A549 (cell line): ENCODE results near the gene SLC19A1.

Experiments
- JUN ChIP-seq, 2 experiments: fragments of >200 bp; sonication (Bioruptor Twin); formaldehyde crosslinking; IDR thresholded peaks; 2 replicates in 1 of 2; 3 replicates in 1 of 2; pipeline ENCODE4 v1.6.1; 2016 to 2017
- MAZ ChIP-seq: fragments of 150-350 bp; IDR thresholded peaks from 2 replicates; pipeline ENCODE4 v1.6.1; 2014; ENCODE audit warnings: antibody characterized with exemption, low read depth, low read length, borderline replicate concordance
- POLR2AphosphoS2 ChIP-seq: conservative IDR thresholded peaks from 2 replicates; pipeline ENCODE4 v1.6.1; 2012; ENCODE audit warnings: low read length, improper control_type of control experiment, inconsistent platforms
- RCOR1 ChIP-seq: fragments of 150-350 bp; IDR thresholded peaks from 2 replicates; pipeline ENCODE4 v1.6.1; 2014; ENCODE audit warnings: antibody characterized with exemption, low read length, low read depth
- RFX5 ChIP-seq: fragments of 450-650 bp; IDR thresholded peaks from 2 replicates; pipeline ENCODE4 v1.7.1; 2014; ENCODE audit warnings: antibody characterized with exemption, mild to moderate bottlenecking, moderate library complexity
- SMC3 ChIP-seq: fragments of >200 bp; sonication (Bioruptor Twin); formaldehyde crosslinking; IDR thresholded peaks from 3 replicates; pipeline ENCODE4 v1.6.1; 2018; ENCODE audit warnings: inconsistent platforms
- TF ChIP-seq, protein P1 (sequence below): fragments of >200 bp; sonication (Bioruptor Twin); formaldehyde crosslinking; IDR thresholded peaks from 3 replicates; pipeline ENCODE4 v1.5.1; 2016
- TF ChIP-seq, protein P2 (sequence below): IDR thresholded peaks from 2 replicates; pipeline ENCODE4 v1.6.1; 2012
- TF ChIP-seq, protein P3 (sequence below): fragments of 250-450 bp; sonication (Bioruptor Pico); IDR thresholded peaks from 2 replicates; pipeline ENCODE4 v1.5.0; 2021; ENCODE audit warnings: mild to moderate bottlenecking, moderate library complexity, borderline replicate concordance

DNA sequence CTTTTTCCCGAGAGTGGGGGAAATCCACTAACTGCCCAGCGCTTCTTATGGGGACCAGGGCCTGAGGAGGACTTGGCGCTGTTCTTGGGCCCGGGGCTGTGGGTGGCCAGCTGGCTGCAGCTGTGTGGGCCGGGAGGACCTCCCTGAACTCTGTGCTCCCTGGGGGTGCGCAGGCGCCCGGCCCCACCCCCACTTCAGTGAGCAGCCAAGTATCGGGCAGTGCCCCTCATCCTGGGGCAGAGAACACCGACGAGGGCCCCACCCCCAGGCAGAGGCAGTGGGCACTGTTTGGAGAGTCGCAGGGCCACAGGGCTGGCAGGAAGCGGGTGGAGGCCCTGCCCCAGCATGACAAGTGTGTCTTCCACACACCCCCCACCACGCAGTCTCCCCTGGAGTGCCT lies 32.5 kb upstream of the SLC19A1 start:
- no peak for TF ChIP-seq JUN (IDR thresholded peaks at IDR 0.05)
- TF ChIP-seq, protein P1, sequence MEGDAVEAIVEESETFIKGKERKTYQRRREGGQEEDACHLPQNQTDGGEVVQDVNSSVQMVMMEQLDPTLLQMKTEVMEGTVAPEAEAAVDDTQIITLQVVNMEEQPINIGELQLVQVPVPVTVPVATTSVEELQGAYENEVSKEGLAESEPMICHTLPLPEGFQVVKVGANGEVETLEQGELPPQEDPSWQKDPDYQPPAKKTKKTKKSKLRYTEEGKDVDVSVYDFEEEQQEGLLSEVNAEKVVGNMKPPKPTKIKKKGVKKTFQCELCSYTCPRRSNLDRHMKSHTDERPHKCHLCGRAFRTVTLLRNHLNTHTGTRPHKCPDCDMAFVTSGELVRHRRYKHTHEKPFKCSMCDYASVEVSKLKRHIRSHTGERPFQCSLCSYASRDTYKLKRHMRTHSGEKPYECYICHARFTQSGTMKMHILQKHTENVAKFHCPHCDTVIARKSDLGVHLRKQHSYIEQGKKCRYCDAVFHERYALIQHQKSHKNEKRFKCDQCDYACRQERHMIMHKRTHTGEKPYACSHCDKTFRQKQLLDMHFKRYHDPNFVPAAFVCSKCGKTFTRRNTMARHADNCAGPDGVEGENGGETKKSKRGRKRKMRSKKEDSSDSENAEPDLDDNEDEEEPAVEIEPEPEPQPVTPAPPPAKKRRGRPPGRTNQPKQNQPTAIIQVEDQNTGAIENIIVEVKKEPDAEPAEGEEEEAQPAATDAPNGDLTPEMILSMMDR = no peak
- TF ChIP-seq, protein P2, sequence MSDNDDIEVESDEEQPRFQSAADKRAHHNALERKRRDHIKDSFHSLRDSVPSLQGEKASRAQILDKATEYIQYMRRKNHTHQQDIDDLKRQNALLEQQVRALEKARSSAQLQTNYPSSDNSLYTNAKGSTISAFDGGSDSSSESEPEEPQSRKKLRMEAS = no peak
- TF ChIP-seq, protein P3, sequence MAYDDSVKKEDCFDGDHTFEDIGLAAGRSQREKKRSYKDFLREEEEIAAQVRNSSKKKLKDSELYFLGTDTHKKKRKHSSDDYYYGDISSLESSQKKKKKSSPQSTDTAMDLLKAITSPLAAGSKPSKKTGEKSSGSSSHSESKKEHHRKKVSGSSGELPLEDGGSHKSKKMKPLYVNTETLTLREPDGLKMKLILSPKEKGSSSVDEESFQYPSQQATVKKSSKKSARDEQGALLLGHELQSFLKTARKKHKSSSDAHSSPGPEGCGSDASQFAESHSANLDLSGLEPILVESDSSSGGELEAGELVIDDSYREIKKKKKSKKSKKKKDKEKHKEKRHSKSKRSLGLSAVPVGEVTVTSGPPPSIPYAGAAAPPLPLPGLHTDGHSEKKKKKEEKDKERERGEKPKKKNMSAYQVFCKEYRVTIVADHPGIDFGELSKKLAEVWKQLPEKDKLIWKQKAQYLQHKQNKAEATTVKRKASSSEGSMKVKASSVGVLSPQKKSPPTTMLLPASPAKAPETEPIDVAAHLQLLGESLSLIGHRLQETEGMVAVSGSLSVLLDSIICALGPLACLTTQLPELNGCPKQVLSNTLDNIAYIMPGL = no peak
- TF ChIP-seq POLR2AphosphoS2 = no peak
- TF ChIP-seq RCOR1 = no peak
- TF ChIP-seq RFX5 = no peak
- TF ChIP-seq MAZ = no peak
- no peak for TF ChIP-seq SMC3
